Upper lobe of left lung (tissue), 6 donors: ENCODE measurements around the gene MTFP1. TPM values are rescaled to one million over a fixed set of nuclear protein-coding genes. Genes with fewer than 3 reads are reported as not detected.
"Not testable (repeated sequence)": the region's sequence is repeated elsewhere in the genome, so short reads cannot be mapped to it uniquely, and the experiment has no call there.

Experiments
- ATAC-seq, 2 donors: fragments of 200-7000 bp; cut with Tn5 transposase; one replicate each; pipeline ENCODE4 v1.9.1; 2022; ENCODE audit warnings: mild to moderate bottlenecking in 2 of 2, moderate library complexity in 2 of 2; ENCODE audit not compliant: low FRiP score in 2 of 2
- DNase-seq, 2 donors: peaks; one replicate each; pipeline ENCODE4 v3.0.0-alpha.2; 2019 to 2020
- H3K27ac ChIP-seq, 4 donors: fragments of 200-600 bp; sonication (generic); one replicate each; pipeline ENCODE4 v1.5.1; 2016 to 2019
- H3K27me3 ChIP-seq, 4 donors: fragments of 200-600 bp; sonication (generic); one replicate each; pipeline ENCODE4 v1.5.1; 2017 to 2019
- H3K36me3 ChIP-seq, 4 donors: fragments of 200-600 bp; sonication (generic); one replicate each; pipeline ENCODE4 v1.5.1; 2016 to 2019
- H3K4me1 ChIP-seq, 4 donors: fragments of 200-600 bp; sonication (generic); one replicate each; pipeline ENCODE4 v1.5.1; 2018 to 2019
- H3K4me3 ChIP-seq, 4 donors: fragments of 200-600 bp; sonication (generic); one replicate each; pipeline ENCODE4 v1.5.1; 2017 to 2019; ENCODE audit warnings: mild to moderate bottlenecking in 2 of 4, moderate library complexity in 1 of 4
- H3K9me3 ChIP-seq, 4 donors: fragments of 200-600 bp; sonication (generic); one replicate each; pipeline ENCODE4 v1.5.1; 2018 to 2019
- CTCF ChIP-seq, 6 experiments: fragments of 450-650 bp in 4 of 6; fragments of 200-600 bp in 2 of 6; sonication (generic) in 2 of 6; IDR thresholded peaks; one replicate each; pipeline ENCODE4 v1.5.1; 2016 to 2019; ENCODE audit warnings: antibody characterized with exemption in 6 of 6
- EP300 ChIP-seq, 4 donors: sonication (generic); formaldehyde crosslinking; IDR thresholded peaks; one replicate each; pipeline ENCODE4 v1.5.1; 2017; ENCODE audit warnings: antibody characterized with exemption in 4 of 4, control low read depth in 2 of 4
- POLR2A ChIP-seq, 4 donors: fragments of 450-650 bp; IDR thresholded peaks; one replicate each; pipeline ENCODE4 v1.5.1; 2016 to 2017; ENCODE audit warnings: antibody characterized with exemption in 4 of 4, mild to moderate bottlenecking in 2 of 4
- POLR2AphosphoS5 ChIP-seq, 2 donors: sonication (generic); formaldehyde crosslinking; IDR thresholded peaks; one replicate each; pipeline ENCODE4 v1.5.1; 2017; ENCODE audit warnings: antibody characterized with exemption in 2 of 2
- WGBS, 2 donors: methylation state at CpG; one replicate each; pipeline ENCODE4 v1.1.5; 2017 to 2018; 5-methylcytosine and 5-hydroxymethylcytosine counted together
- total RNA-seq, 6 donors: library from RNA; depleted of rRNA in 4 of 6; stranded (reverse); fragments of >200 nt in 4 of 6; gene quantifications; one replicate each; pipeline versions ENCODE4 v1.1.0 to v1.2.1, GENCODE V29; 2016 to 2021
- donor health status: DM: no; HTN: no; CAD: no; lungs with moderate emphysema.
- donor health status: DM: no; HTN: yes; CAD: no; lungs with severe emphysema.

MTFP1 gene
- total RNA-seq, 6 donors from 2014 or later, result 5.8 to 28.4 (median 12.8) TPM

- Histone ChIP-seq H3K27me3 (no peaks in the 10 kb centered on the region), H3K9me3 (no peaks in the 10 kb centered on the region), H3K4me3 (no peak overlapping the region), H3K27ac (no peak overlapping the region), H3K36me3 (no peaks in the 10 kb centered on the region), H3K4me1 (no peaks in the 10 kb centered on the region)
- DNase-seq (no peak), ATAC-seq (no peak)
- TF ChIP-seq EP300 (IDR thresholded peaks at IDR 0.05), result no peak
- no peak for TF ChIP-seq POLR2AphosphoS5 (IDR thresholded peaks at IDR 0.05)
- TF ChIP-seq POLR2A (IDR thresholded peaks at IDR 0.05), result no peak
- no peak for TF ChIP-seq CTCF (IDR thresholded peaks at IDR 0.05)
- WGBS, 2 donors, result 70 to 77% methylated on average over 3 of the region's 3 CpGs
Measured at GRCh38 chr22:30447656-30448055, 22.1 kb downstream of the MTFP1 start.

GRCh38 chr22:30451488-30451887 is 25.9 kb downstream of the MTFP1 start:
- DNase-seq, H3K27me3 ChIP-seq, H3K4me1 ChIP-seq, H3K9me3 ChIP-seq, H3K27ac ChIP-seq, ATAC-seq, H3K4me3 ChIP-seq, H3K36me3 ChIP-seq: not testable (repeated sequence)
- 28 to 66% methylated on average over 7 to 9 of the region's 9 CpGs for WGBS, 2 donors

DNA sequence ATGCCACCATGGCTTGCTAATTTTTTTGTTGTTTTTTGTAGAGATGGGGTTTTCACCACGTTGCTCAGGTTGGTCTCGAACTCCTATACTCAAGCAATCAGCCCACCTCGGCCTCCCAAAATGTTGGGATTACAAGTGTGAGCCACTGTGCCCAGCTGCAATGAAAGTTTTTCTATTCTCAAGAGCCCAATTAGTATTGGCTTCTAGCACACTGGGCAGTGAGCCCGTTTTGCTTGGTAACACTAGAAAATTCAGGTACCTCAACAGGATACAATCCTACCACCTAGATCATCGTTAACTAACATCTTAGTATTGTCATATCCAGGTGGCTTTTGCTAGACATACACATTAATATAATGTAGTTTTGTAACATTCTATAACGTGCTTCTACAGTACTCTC is 27.3 kb downstream of the MTFP1 start:
- TF ChIP-seq CTCF (IDR thresholded peaks at IDR 0.05) (no peak), EP300 (IDR thresholded peaks at IDR 0.05) (no peak), POLR2AphosphoS5 (IDR thresholded peaks at IDR 0.05) (no peak), POLR2A (IDR thresholded peaks at IDR 0.05) (no peak)
- no peaks in the 10 kb centered on the region for H3K36me3 ChIP-seq
- WGBS, 2 donors, result 74 to 81% methylated on average over 6 of the region's 6 CpGs
- no peak overlapping the region for H3K27ac ChIP-seq
- ATAC-seq (no peak), DNase-seq (no peak)
- H3K9me3 ChIP-seq, result no peaks in the 10 kb centered on the region
- no peaks in the 10 kb centered on the region for H3K27me3 ChIP-seq
- no peak overlapping the region for H3K4me3 ChIP-seq
- no peaks in the 10 kb centered on the region for H3K4me1 ChIP-seq

DNA sequence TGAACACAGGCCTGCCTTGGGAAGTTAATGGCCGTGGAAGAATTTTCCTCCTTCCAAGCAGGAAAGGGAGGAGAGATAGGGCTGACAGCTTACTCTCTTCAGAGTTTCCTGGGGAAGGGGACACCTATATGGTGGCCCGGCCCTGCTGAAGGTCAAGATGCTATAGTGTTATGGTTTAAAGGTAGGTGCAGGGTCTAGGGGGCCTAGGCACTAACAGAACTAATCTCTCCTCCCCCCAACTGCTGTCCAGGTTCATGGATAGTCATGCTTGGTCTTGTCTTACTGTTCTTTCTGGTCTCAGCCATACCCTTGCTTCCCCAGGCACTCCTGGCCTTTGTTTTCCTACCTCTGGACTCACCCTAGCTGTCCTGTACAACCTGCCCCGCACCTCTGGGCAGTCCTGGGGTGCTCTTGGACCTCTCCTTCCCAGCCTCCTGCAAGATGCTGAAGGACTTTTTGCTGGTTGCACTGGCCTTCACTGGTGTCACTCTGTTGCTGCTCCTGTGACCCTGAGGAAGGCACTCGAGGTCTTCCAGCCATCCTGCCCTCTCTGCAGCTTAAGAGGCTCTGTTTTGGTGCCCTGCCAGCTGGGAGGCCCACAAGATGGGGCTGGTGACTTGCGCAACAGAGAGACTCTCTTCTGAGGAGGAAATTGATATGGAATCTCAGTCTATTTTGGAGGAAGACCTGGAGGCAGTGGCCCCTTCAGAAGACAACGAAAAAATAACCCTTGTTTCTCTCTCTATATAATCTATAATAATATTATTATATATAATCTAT is 28.4 kb downstream of the MTFP1 start:
- Histone ChIP-seq H3K27me3 (no peaks in the 10 kb centered on the region), H3K36me3 (no peaks in the 10 kb centered on the region), H3K9me3 (no peaks in the 10 kb centered on the region), H3K4me3 (no peak overlapping the region), H3K27ac (no peak overlapping the region), H3K4me1 (no peaks in the 10 kb centered on the region)
- DNase-seq (peak in 1 of 2 donors; percentile 74), ATAC-seq (peak; percentile 24 to 26)
- no peak for TF ChIP-seq POLR2A (IDR thresholded peaks at IDR 0.05)
- no peak for TF ChIP-seq EP300 (IDR thresholded peaks at IDR 0.05)
- no peak for TF ChIP-seq POLR2AphosphoS5 (IDR thresholded peaks at IDR 0.05)
- TF ChIP-seq CTCF (IDR thresholded peaks at IDR 0.05), result no peak
- 44 to 49% methylated on average over 6 of the region's 6 CpGs for WGBS, 2 donors

DNA sequence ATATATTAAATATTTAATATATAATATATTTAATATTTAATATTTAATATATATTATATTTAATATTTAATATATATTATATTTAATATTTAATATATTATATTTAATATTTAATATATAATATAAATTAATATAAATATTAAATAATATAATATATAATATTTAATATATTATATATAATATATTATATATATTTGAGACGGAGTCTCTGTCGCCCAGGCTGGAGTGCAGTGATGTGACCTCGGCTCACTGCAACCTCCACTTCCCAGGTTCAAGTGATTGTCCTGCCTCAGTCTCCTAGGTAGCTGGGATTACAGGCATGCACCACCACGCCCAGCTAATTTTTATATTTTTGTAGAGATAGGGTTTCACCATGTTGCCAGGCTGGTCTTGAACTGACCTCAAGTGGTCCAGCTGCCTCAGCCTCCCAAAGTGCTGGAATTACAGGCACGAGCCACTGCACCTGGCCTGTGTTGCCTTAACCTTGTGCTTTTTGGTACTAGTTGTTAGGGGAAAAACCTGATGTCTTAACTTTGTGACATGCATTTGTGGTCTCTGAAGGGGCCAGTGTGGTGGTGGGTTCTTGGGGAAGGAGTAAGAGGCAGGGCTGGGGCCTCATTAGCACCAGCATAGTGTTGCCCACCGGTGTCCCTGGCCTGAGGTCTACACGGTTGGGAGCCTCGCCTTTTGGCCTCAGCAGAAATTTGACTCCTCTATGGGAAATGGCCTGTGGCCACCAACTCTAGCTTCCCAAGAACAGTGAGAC is 29.7 kb downstream of the MTFP1 start:
- Histone ChIP-seq H3K36me3 (no peaks in the 10 kb centered on the region), H3K9me3 (no peaks in the 10 kb centered on the region), H3K4me1 (no peaks in the 10 kb centered on the region), H3K27me3 (no peaks in the 10 kb centered on the region), H3K4me3 (no peak overlapping the region), H3K27ac (no peak overlapping the region)
- TF ChIP-seq POLR2AphosphoS5 (IDR thresholded peaks at IDR 0.05), result no peak
- no peak for TF ChIP-seq EP300 (IDR thresholded peaks at IDR 0.05)
- TF ChIP-seq POLR2A (IDR thresholded peaks at IDR 0.05), result no peak
- no peak for TF ChIP-seq CTCF (IDR thresholded peaks at IDR 0.05)
- WGBS, 2 donors, result 90 to 95% methylated on average over 7 to 8 of the region's 8 CpGs
- no peak for ATAC-seq
- DNase-seq, result no peak
